ENCODE results near the gene EPHA7. TPM values are rescaled to one million over a fixed set of nuclear protein-coding genes. Genes with fewer than 3 reads are reported as not detected.

Gene EPHA7
- polyA plus RNA-seq, 1 donor, result 8.1 TPM

- no peak for DNase-seq (ENCODE audit: low read depth)
Measured at GRCh38 chr6:93393554-93394074, 25.7 kb downstream of the EPHA7 start.

DNA sequence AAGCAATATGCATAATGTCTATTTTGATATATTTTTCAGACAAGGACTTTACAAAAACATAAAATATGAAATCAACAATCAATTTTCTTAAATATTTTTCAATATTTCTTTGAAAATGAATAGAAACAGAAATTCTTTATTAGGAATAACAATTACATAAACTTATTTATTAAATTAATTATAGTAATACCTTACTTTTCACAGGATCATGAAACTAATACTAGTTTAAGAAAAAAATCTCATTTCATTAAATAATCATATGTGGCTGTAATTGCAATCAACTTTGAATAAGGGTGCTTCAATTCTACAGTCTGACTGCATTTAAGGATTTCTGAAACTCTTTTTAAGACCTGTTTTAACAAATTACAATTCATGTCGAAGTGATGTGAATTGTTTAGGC is 26.6 kb downstream of the EPHA7 start:
- DNase-seq (ENCODE audit: low read depth), result no peak

GRCh38 chr6:93391965-93392364 is 27.4 kb downstream of the EPHA7 start:
- DNase-seq (ENCODE audit: low read depth), result no peak

DNA sequence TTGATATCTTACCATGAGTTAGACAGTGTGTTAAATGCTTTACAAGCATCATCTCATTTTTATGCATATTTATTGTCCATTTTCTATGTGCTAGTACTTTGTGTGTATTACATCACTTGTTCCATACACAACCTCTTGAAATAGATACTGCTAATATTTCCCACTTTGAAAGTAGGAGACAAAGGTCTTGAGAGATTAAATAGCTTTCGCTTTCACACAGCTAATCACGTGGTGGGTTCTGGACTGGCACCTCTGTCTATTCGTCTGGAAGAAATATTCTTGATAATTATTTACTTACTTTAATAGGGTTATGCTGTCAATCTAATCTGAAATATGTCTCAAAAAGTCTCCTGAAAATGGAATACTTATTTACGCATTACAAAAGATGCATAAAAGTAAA is 30.2 kb downstream of the EPHA7 start:
- DNase-seq (ENCODE audit: low read depth), result no peak

- no peak for DNase-seq (ENCODE audit: low read depth)
Measured at GRCh38 chr6:93388070-93388469, 31.3 kb downstream of the EPHA7 start.

DNA sequence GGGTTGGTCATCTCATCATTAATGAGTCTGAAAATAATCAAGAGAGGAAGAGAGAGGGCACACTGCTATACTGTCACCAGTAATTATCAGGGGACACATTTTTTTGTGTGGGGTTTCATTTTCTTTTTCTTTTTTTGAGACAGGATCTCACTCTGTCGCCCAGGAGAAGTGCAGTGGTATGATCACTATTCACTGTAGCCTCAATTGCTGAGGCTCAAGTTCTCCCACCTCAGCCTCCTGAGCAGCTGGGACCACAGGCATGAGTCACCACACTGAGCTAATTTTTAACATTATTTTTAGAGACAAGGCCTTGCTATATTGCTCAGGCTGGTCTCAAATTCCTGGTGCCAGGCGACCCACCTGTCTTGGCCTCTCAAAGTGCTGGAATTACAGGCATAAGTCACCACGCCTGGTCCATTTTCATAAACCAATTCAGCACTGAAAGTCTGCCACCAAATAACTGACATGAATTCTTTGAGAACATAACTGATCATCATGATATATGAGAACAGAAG is 43.3 kb downstream of the EPHA7 start:
- no peak for DNase-seq (ENCODE audit: low read depth)

DNA sequence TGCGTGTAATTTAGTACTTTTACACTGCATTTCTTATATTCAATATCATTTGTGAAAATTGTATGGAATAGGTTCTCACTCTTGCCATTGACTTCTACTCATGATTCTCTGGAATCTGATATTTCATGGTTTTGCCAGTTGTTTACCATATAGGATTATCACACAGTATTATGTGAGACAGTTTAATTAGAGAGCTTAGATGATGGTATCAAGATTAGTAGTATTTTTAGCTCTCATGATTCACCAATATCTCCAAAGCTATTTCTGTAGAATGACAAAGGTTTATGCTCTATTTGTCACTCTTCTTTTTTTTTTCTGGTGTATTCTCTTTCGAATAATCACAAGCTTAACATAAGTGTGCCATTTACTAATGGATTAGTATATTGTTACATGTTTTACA is 45.9 kb downstream of the EPHA7 start:
- no peak for DNase-seq (ENCODE audit: low read depth)

DNA sequence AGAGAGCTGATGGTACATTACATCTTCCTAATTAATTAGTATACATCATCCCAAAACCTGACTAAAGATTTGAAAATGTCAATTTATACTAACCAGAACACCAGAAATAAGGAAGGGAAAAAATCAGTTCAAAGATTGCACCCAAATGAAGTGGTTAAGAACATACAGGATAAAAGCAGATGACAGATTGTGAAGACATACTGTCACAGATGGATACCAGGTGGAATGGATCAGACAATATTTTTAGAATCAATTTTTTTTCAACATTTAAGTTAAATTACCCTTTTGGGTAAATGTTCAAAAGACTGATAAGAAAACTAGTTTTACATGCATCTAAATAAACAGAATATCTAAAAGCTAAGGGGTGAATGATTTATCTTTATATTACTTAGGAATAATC is 47.6 kb downstream of the EPHA7 start:
- no peak for DNase-seq (ENCODE audit: low read depth)

- no peak for DNase-seq (ENCODE audit: low read depth)
Measured at GRCh38 chr6:93369586-93370134, 49.7 kb downstream of the EPHA7 start.

GRCh38 chr6:93366506-93366905 is 52.9 kb downstream of the EPHA7 start:
- DNase-seq (ENCODE audit: low read depth), result no peak

DNA sequence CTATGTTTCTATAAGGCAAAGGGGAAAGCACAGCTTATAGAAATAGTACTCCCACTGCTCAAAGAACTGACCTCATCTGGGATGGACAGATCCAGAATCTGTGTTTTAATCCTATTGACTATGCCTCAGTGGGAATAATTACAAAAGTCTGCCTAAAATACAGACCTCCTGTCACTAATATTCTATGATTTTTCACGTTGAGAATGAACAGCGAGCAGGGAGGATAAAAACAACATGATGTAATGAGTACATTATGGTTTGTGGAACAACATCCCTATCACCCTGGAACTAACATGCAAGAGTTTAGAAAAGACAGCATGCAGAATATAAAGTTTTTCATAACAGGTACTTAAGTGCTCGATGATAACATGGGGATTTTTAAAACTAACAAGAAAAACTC is 53.9 kb downstream of the EPHA7 start:
- DNase-seq (ENCODE audit: low read depth), result peak; percentile 6

GRCh38 chr6:93358435-93358834 is 60.9 kb downstream of the EPHA7 start:
- no peak for DNase-seq (ENCODE audit: low read depth)

- DNase-seq (ENCODE audit: low read depth), result no peak
Measured at GRCh38 chr6:93352604-93353003, 66.8 kb downstream of the EPHA7 start.

- no peak for DNase-seq (ENCODE audit: low read depth)
Measured at GRCh38 chr6:93351222-93351621, 68.1 kb downstream of the EPHA7 start.

- no peak for DNase-seq (ENCODE audit: low read depth)
Measured at GRCh38 chr6:93350774-93351173, 68.6 kb downstream of the EPHA7 start.

- no peak for DNase-seq (ENCODE audit: low read depth)
Measured at GRCh38 chr6:93344333-93344835, 75.0 kb downstream of the EPHA7 start.

- DNase-seq (ENCODE audit: low read depth), result no peak
Measured at GRCh38 chr6:93343476-93343875, 75.9 kb downstream of the EPHA7 start.

- no peak for DNase-seq (ENCODE audit: low read depth)
Measured at GRCh38 chr6:93341900-93342613, 77.3 kb downstream of the EPHA7 start.

- no peak for DNase-seq (ENCODE audit: low read depth)
Measured at GRCh38 chr6:93337772-93338394, 81.5 kb downstream of the EPHA7 start.

DNA sequence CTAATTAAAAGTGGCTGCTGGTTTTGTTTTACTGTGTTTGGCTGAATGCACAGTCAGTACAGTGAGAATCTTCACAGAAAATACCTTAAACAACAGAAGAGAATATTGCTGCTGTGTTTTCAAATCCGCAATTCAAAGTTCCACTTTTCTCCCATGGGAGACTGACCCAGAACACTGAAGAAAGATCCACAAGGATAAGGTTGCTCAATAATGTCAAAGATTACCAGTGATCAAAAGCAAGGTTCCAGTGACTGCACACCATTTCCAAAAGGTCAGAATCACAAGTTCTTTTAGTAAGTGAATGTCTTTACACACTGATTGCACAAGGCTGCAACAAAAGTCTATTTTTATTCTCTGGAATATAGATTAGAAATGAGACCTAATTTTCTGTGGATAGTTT is 82.3 kb downstream of the EPHA7 start:
- DNase-seq (ENCODE audit: low read depth), result no peak

- no peak for DNase-seq (ENCODE audit: low read depth)
Measured at GRCh38 chr6:93329301-93330000, 89.9 kb downstream of the EPHA7 start.

DNA sequence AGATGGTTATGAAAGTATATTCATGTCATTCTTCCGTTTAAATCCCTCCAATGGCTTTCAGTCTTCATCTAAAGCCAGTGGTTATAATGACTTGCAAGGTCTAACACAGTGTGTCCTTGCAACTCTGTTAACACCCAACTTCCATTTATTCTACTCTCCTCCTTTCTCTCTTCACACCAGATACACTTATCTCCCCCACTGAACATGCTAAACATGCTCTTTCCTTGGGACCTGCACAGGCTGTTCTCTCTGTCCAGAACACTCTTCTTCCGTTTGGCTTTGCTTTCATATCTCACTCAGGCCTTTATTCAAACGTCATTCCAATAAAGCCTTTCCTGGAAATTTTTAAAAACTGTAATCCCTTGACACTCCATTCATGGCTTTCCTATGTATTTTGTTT is 91.5 kb downstream of the EPHA7 start:
- DNase-seq (ENCODE audit: low read depth), result no peak

All from forelimb muscle (tissue), 1 donor.